ENCODE data around the gene GAS2L3.

- no peak for TF ChIP-seq CTCF (IDR thresholded peaks at IDR 0.05)
- TF ChIP-seq POLR2A (IDR thresholded peaks at IDR 0.05) = no peak
Observed at GRCh38 chr12:100555722-100556121, 17.8 kb upstream of the GAS2L3 start.

Measured in adrenal gland (tissue), 5 donors.